Measurements from ENCODE around the gene ATF4. TPM values are rescaled to one million over a fixed set of nuclear protein-coding genes. Genes with fewer than 3 reads are reported as not detected.

ATF4 gene
- total and polyA plus RNA-seq, 2 of the 8 experiments (the other 6 are each of a cell fraction or from before 2014, with no cell fraction given): 553 to 704 TPM

DNA sequence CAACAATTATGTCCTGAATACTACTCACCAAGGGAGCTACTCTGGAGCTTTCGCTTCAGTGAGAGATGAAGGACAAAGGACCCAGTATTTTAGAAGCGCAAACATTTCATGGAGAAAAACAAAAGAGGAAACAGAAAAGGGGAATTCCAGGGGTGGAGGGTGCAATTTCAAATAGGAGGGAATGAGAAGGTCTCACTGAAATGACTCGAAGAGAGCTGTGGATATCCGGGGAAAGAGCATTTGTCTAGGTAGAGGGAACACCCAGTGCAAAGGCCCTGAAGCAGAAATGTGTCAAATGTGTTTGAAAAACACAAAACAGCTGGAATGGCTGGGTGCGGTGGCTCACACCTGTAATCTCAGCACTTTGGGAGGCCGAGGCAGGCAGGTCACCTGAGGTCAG lies 9.8 kb downstream of the ATF4 start (continued):
- TF ChIP-seq CHD7 (IDR thresholded peaks at IDR 0.05; ENCODE audit: insufficient replicate concordance, low read length) (no peak), SP1 (IDR thresholded peaks at IDR 0.05; ENCODE audit: low read depth, low read length) (no peak), RBBP5 (IDR thresholded peaks at IDR 0.05; ENCODE audit: borderline replicate concordance, low read depth, low read length) (no peak), CTCF (IDR thresholded peaks at IDR 0.05; ENCODE audit: control extremely low read depth in 1 of 3, insufficient read depth in 1 of 3, low read depth in 1 of 3, low read length in 3 of 3) (no peak), SRF (IDR thresholded peaks at IDR 0.05; ENCODE audit: low read depth, low read length) (no peak), HDAC2 (IDR thresholded peaks at IDR 0.05; ENCODE audit: borderline replicate concordance in 1 of 2, low read depth in 2 of 2, low read length in 2 of 2) (no peak)
- TF ChIP-seq, protein P1, sequence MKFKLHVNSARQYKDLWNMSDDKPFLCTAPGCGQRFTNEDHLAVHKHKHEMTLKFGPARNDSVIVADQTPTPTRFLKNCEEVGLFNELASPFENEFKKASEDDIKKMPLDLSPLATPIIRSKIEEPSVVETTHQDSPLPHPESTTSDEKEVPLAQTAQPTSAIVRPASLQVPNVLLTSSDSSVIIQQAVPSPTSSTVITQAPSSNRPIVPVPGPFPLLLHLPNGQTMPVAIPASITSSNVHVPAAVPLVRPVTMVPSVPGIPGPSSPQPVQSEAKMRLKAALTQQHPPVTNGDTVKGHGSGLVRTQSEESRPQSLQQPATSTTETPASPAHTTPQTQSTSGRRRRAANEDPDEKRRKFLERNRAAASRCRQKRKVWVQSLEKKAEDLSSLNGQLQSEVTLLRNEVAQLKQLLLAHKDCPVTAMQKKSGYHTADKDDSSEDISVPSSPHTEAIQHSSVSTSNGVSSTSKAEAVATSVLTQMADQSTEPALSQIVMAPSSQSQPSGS (IDR thresholded peaks at IDR 0.05; ENCODE audit: low read length): no peak

All from H1 (cell line).